ENCODE measurements around the gene ADAT2.

ADAT2 gene

DNA sequence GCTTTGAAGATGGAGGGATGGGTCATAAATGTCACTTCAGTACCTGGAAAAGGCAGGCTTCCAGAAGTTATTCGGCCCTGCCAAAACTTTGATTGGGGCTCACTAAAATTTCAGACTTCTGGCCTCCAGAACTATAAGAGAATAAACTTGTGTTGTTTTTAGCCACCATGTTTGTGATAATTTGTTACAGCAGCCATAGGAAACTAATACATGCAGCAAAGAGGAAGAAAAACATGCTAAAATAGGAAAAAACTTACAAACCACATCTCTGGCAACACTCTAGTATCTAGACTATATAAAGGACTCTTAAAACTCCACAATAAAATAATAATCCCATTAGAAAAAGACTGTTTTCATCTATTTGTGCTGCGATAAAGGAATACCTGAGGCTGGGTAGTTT is 9.5 kb downstream of the ADAT2 start:
- no peak for DNase-seq

GRCh38 chr6:143432588-143432987 is 17.9 kb downstream of the ADAT2 start:
- DNase-seq, result no peak

DNA sequence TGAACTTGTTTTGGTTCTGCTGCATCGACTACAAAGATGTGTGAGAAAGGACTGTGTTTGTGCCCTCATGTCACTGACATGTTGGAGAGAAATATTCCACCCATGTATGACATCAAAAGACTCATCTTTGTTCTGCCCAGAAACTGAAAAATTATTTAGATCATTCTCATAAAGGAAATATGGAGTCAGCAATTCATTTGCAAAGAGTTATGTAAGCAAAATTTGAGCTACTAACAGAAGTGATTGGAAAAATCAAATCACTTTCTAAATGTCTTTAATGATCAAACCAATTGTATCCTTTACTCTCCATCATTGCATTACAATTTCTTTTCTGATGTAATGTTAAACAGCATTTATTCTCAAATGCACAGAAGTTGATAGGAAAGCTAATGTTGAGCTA is 19.3 kb downstream of the ADAT2 start:
- no peak for DNase-seq

- no peak for DNase-seq
These were observed 20.5 kb downstream of the ADAT2 start for GRCh38 chr6:143429970-143430369.

DNA sequence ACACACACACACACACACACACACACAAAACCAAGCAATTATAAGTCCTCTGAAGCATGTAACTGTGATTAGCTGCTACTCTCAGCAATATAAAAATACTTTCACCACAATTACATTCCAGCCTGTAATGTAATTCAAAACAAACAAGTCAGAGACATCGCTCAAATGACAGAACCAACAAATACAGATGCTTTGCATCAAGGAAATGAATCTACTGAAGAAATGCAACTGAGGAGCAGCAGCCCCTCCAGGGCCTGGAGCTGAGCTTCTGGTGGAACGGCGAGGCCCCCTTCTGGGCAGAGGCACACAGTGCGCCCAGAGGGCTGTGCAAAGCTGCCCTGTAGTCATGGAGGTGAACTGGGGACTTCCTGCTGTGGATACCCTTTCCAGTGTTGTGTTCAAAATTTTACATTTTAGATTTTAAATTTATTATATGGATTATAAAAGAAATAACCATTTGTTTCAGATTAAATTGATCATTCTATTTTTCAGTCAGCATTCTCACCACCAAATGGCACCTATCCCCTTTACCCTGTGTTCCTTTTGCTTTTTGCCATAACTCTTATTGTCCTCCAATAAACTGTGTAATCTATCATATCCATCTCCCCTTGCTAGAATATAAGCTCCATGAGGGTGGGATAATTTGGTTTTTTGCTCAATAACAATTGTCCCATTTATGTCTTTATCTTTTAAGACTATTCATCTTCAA is 23.2 kb downstream of the ADAT2 start:
- peak; percentile 71 for DNase-seq

GRCh38 chr6:143426026-143426425 is 24.5 kb downstream of the ADAT2 start:
- DNase-seq, result no peak

DNA sequence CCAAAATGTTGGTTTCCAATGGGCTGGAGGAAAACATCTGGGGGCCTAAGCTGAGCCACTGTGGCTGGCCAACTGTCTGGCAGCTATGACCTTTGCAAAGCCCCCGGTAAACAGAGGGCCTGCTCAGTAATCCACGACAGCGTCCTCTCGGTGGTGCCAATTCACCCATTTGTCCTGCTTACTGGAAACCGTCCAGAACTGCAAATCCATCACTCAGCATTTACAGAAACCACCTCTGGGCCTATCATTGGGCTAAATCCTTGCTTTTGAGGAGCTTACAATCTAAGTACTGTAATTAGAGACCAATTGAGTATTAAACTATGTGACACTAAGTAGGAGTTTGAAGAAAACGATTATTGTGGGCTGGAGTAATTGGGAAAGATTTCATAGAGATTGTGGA is 31.0 kb downstream of the ADAT2 start:
- DNase-seq, result no peak

DNA sequence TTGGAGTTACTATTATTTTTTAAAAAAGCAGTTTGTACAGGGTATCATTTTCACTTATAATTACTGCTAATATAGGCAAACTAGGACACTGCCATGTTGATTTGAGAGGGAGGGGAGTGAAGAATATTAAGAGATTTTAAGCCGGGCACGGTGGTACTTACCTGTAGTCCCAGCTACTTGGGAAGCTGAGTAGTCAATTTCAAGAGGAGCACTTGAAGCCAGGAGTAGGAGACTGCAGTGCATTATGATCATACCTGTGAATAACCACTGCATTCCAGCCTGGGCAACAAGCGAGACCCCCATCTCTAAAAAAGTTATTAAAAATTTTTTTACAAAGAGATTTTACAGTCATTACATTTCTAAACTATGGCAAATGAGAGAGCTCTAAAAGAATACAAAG is 35.7 kb downstream of the ADAT2 start:
- no peak for DNase-seq

GRCh38 chr6:143410859-143411270 is 39.6 kb downstream of the ADAT2 start:
- no peak for DNase-seq

DNA sequence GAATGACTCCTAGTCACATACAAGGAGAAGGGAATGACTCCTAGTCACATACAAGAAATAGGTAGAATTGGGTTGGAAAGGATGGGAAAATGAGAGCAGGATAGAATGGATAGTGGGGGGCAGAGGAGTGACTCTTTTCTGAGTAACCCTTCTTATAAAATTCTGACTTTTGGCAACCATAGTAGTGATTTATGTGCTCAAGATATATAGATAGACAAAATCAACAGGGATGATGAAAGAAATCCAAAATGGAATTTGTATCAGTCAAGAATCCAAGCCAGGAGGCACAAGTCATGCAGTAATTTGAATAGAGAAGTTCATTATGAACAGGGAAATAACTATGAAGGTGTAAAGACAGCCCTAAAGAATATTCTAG is 41.7 kb downstream of the ADAT2 start:
- DNase-seq, result no peak

- DNase-seq, result no peak
These were observed 42.2 kb downstream of the ADAT2 start for GRCh38 chr6:143408151-143408786.

DNA sequence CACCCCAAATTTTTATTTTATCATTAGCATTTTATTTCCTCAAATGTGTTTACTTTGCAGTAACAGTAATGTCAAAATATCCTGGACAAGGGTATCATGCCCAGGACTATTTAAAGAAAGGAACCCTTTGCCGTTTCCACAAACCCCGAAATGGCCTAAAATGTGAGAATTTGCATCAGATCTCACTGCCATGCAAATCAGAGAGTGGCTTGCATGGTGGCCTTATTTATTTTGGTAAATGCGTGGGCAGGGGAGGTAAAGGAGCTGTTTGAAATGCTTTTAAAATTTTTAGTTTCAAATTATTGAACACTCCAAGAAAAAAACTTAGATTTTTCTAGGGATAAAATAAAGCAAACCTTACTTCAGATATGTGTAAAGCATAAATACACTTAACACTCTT is 43.8 kb downstream of the ADAT2 start:
- DNase-seq, result no peak

GRCh38 chr6:143405373-143406154 is 44.9 kb downstream of the ADAT2 start:
- no peak for DNase-seq

- DNase-seq, result no peak
These were observed 47.7 kb downstream of the ADAT2 start for GRCh38 chr6:143402721-143403336.

DNA sequence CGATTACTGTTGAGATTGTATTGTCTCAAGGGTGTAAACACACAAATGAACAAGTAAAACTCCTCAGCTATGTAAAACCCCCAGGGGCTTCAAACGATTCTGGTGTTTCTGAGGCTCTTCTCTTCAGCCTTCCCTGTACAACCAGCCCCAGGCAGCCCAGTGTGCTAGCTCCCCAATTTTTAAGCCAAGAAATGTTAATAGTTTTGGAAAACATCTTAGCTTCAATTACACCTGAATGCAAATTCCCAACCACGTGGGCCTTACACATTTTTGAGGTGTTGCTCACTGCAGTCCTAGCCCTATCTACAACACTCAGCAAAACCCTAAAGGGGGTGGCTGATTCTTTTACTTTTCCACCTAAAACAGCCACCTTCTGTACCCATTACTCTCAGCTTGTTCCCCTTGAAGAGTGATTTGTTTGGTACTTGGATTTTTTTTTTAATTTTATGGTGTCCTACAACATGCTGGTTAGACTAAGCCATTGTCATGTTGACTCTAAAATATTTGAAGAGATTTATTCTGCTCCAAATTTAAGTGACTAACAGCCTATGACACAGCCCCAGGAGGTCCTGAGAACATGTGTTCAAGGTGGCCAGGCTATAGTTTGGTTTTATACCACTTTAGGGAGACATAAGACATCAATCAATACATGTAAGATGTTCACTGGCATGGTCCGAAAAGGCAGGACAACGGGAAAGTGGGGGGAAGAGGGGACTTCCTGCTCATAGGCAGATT is 48.7 kb downstream of the ADAT2 start:
- DNase-seq, result no peak

DNA sequence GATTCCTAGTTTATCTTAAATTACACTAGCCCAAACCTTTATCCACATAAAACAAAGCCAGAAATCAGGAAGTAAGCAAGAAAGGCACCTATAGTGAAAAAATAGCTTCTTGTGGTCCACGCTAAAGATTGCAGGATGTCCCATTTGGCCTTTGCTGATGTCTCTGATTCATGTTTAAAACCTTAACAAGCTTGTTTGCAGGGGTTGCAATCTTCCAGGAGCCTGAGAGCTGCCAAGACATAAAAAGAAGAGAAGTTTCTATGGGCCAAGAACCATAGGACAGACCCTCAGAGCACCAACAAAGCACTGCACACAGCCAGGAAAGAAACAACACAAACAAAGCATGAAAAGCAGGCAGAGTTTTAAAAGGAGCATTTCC is 49.4 kb downstream of the ADAT2 start:
- no peak for DNase-seq

GRCh38 chr6:143400258-143401067 is 50.0 kb downstream of the ADAT2 start:
- no peak for DNase-seq

DNA sequence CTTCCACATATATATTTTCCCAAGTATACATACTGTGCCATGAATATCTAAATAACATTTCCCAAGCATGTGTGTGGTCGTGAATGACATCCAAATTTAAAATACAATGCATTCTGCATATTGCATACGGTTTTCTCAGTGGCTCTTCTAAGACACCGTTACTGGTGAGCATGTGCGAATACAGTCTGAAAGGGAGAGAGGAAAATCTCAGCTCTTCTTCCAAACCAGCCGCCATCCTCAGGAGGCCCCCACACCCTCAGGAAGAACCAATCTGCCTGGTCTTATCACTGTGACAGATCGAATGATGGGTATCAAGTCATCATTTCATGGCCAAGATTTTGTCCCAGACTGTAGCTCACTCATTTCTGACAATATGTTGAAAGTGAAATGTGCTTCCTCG is 50.7 kb downstream of the ADAT2 start:
- no peak for DNase-seq

DNA sequence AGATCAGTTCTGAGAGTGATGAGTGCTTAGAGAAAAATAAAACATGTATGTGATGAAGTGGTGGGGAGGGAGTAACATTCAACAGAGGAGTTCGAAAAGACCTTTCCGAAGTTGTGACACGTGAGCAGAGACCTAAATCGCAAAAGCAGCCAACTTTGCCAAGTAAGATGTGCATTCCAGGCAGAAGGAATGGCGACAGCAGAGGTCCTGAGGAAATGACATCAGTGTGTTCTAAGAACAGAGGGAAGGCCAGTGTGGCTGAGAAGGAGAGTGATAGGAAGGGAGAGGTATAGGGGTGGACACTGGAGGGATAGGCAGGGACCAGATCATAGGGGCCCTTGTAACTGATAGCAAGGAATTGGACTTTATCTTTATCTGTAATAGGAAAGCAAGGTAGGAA is 51.3 kb downstream of the ADAT2 start:
- DNase-seq, result no peak

- DNase-seq, result peak; percentile 35
These were observed 53.0 kb downstream of the ADAT2 start for GRCh38 chr6:143397227-143398222.

All from activated naive CD4-positive, alpha-beta T cell treated with Interleukin-2 at 50 U/mL for 16 hours (primary cell).